Measurements from ENCODE around the gene ANKMY1.

DNA sequence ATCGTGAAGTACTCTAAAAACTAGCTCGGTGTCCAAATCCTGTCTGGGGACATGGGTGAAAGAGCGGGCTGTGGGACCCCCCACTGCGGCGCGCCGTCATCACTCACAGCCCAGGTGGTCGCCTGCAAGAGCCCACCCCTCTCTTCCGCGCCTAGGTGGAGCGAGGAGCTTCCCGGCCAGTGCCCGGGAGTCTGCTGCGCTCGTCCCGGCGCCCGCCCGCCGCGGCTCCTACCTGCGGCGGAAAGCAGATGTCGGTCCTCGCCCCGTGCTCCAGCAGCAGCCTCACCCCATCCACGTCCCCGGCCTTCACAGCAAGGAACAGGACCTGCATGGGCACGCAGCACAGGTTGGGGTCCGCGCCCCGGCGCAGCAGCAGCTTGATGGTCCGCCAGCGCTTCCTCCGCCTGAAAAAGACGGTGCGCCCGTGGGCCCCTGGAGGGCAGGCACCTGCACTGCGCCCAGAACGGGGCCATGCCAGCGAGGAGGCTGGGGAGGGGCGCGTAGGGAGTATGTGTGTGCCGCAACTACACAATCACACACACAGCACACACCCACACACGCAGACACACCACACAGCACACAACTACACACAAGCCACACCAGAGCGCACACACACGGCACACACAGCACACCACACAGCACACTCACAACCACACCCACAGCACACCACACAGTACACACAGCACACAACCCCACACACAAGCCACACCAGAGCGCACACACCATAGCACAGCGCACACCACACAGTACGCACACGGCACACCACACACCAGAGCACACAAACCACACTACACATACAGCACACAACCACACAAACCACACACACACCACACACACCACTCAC lies 37.4 kb downstream of the ANKMY1 start:
- TF ChIP-seq, protein P1, sequence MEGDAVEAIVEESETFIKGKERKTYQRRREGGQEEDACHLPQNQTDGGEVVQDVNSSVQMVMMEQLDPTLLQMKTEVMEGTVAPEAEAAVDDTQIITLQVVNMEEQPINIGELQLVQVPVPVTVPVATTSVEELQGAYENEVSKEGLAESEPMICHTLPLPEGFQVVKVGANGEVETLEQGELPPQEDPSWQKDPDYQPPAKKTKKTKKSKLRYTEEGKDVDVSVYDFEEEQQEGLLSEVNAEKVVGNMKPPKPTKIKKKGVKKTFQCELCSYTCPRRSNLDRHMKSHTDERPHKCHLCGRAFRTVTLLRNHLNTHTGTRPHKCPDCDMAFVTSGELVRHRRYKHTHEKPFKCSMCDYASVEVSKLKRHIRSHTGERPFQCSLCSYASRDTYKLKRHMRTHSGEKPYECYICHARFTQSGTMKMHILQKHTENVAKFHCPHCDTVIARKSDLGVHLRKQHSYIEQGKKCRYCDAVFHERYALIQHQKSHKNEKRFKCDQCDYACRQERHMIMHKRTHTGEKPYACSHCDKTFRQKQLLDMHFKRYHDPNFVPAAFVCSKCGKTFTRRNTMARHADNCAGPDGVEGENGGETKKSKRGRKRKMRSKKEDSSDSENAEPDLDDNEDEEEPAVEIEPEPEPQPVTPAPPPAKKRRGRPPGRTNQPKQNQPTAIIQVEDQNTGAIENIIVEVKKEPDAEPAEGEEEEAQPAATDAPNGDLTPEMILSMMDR (IDR thresholded peaks at IDR 0.05): no peak
- TF ChIP-seq POLR2AphosphoS5 (IDR thresholded peaks at IDR 0.05) (no peak), POLR2A (IDR thresholded peaks at IDR 0.05) (no peak), EP300 (IDR thresholded peaks at IDR 0.05; ENCODE audit: low read depth) (no peak)
